ENCODE measurements around the gene R3HCC1L. TPM values are rescaled to one million over a fixed set of nuclear protein-coding genes. Genes with fewer than 3 reads are reported as not detected.

The R3HCC1L gene
- polyA plus RNA-seq, 1 donor from 2014 or later: 12.8 TPM

- H3K4me3 ChIP-seq (ENCODE audit: low read length): no peak overlapping the region
- no peak overlapping the region for H3K9ac ChIP-seq (ENCODE audit: low read length)
- no peaks in the 10 kb centered on the region for H3K27me3 ChIP-seq (ENCODE audit: insufficient read depth, low read depth, low read length)
- no peaks in the 10 kb centered on the region for H3K9me3 ChIP-seq (ENCODE audit: low read length)
- no peak overlapping the region for H3K4me2 ChIP-seq (ENCODE audit: low read length)
- H3K9me2 ChIP-seq (ENCODE audit: insufficient read depth, low read length): no peaks in the 10 kb centered on the region
- no peaks in the 10 kb centered on the region for H3K79me2 ChIP-seq (replicated peaks; ENCODE audit: insufficient read depth, low read length)
- H4K20me1 ChIP-seq (ENCODE audit: insufficient read depth): no peaks in the 10 kb centered on the region
- TF ChIP-seq REST (IDR thresholded peaks at IDR 0.05; ENCODE audit: borderline replicate concordance): no peak
- TF ChIP-seq RAD21 (conservative IDR thresholded peaks at IDR 0.05): no peak
- no peak for TF ChIP-seq MXI1 (conservative IDR thresholded peaks at IDR 0.05; ENCODE audit: poor library complexity, severe bottlenecking)
- TF ChIP-seq POLR2AphosphoS5 (IDR thresholded peaks at IDR 0.05): no peak
- no peak for TF ChIP-seq EP300 (conservative IDR thresholded peaks at IDR 0.05; ENCODE audit: poor library complexity, severe bottlenecking)
- TF ChIP-seq, protein P1, sequence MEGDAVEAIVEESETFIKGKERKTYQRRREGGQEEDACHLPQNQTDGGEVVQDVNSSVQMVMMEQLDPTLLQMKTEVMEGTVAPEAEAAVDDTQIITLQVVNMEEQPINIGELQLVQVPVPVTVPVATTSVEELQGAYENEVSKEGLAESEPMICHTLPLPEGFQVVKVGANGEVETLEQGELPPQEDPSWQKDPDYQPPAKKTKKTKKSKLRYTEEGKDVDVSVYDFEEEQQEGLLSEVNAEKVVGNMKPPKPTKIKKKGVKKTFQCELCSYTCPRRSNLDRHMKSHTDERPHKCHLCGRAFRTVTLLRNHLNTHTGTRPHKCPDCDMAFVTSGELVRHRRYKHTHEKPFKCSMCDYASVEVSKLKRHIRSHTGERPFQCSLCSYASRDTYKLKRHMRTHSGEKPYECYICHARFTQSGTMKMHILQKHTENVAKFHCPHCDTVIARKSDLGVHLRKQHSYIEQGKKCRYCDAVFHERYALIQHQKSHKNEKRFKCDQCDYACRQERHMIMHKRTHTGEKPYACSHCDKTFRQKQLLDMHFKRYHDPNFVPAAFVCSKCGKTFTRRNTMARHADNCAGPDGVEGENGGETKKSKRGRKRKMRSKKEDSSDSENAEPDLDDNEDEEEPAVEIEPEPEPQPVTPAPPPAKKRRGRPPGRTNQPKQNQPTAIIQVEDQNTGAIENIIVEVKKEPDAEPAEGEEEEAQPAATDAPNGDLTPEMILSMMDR (IDR thresholded peaks at IDR 0.05; ENCODE audit: poor library complexity, severe bottlenecking): no peak
- H3F3A ChIP-seq (ENCODE audit: insufficient read depth, low read length, poor library complexity, severe bottlenecking): no peaks in the 10 kb centered on the region
- no peaks in the 10 kb centered on the region for H3K36me3 ChIP-seq (ENCODE audit: insufficient read depth, low read length)
- no peak overlapping the region for H2AFZ ChIP-seq (ENCODE audit: low read depth, low read length)
- H3K27ac ChIP-seq (ENCODE audit: low read length): no peak overlapping the region
These were observed 29.5 kb downstream of the R3HCC1L start for GRCh38 chr10:98163941-98164340.

- H3K9ac ChIP-seq (ENCODE audit: low read length): no peak overlapping the region
- H3K27ac ChIP-seq (ENCODE audit: low read length): no peak overlapping the region
- no peak overlapping the region for H2AFZ ChIP-seq (ENCODE audit: low read depth, low read length)
- H3K4me2 ChIP-seq (ENCODE audit: low read length): no peak overlapping the region
- no peaks in the 10 kb centered on the region for H3F3A ChIP-seq (ENCODE audit: insufficient read depth, low read length, poor library complexity, severe bottlenecking)
- no peaks in the 10 kb centered on the region for H3K9me2 ChIP-seq (ENCODE audit: insufficient read depth, low read length)
- no peaks in the 10 kb centered on the region for H3K79me2 ChIP-seq (replicated peaks; ENCODE audit: insufficient read depth, low read length)
- no peaks in the 10 kb centered on the region for H3K27me3 ChIP-seq (ENCODE audit: insufficient read depth, low read depth, low read length)
- H4K20me1 ChIP-seq (ENCODE audit: insufficient read depth): no peaks in the 10 kb centered on the region
- TF ChIP-seq POLR2AphosphoS5 (IDR thresholded peaks at IDR 0.05) (no peak), TAF1 (IDR thresholded peaks at IDR 0.05; ENCODE audit: low read depth) (no peak), RAD21 (conservative IDR thresholded peaks at IDR 0.05) (no peak), EZH2 (IDR thresholded peaks at IDR 0.05; ENCODE audit: borderline replicate concordance, insufficient read depth, low read length, poor library complexity, severe bottlenecking) (no peak), REST (IDR thresholded peaks at IDR 0.05; ENCODE audit: borderline replicate concordance) (no peak), EP300 (conservative IDR thresholded peaks at IDR 0.05; ENCODE audit: poor library complexity, severe bottlenecking) (no peak), MXI1 (conservative IDR thresholded peaks at IDR 0.05; ENCODE audit: poor library complexity, severe bottlenecking) (no peak), SMC3 (conservative IDR thresholded peaks at IDR 0.05; ENCODE audit: poor library complexity) (no peak)
- TF ChIP-seq, protein P1 (IDR thresholded peaks at IDR 0.05; ENCODE audit: poor library complexity, severe bottlenecking): no peak
- H3K36me3 ChIP-seq (ENCODE audit: insufficient read depth, low read length): no peaks in the 10 kb centered on the region
- no peaks in the 10 kb centered on the region for H3K9me3 ChIP-seq (ENCODE audit: low read length)
- H3K4me3 ChIP-seq (ENCODE audit: low read length): no peak overlapping the region
These were observed 32.7 kb downstream of the R3HCC1L start for GRCh38 chr10:98167191-98167590.

Measured in neural cell (in vitro differentiated cells).